ENCODE measurements around the gene GNA12.

GNA12 gene

GRCh38 chr7:2708041-2708440 is 136.1 kb downstream of the GNA12 start:
- no peak overlapping the region for H3K4me2 ChIP-seq (ENCODE audit: low read depth, low read length, poor library complexity, severe bottlenecking)
- H3K9me3 ChIP-seq (ENCODE audit: insufficient read depth, low read length), result no peaks in the 10 kb centered on the region
- H3K27ac ChIP-seq (ENCODE audit: low read depth, low read length), result no peak overlapping the region
- TF ChIP-seq EZH2phosphoT487 (conservative IDR thresholded peaks at IDR 0.05; ENCODE audit: low read length) (no peak), CTCF (IDR thresholded peaks at IDR 0.05; ENCODE audit: insufficient read depth, low read length, poor library complexity, severe bottlenecking) (no peak)
- no peaks in the 10 kb centered on the region for H3K36me3 ChIP-seq (ENCODE audit: low read length)
- no peak overlapping the region for H2AFZ ChIP-seq (ENCODE audit: low read depth, low read length, severe bottlenecking)
- no peak overlapping the region for H3K4me3 ChIP-seq (ENCODE audit: insufficient read depth, low read length, poor library complexity, severe bottlenecking)
- no peaks in the 10 kb centered on the region for H4K20me1 ChIP-seq (ENCODE audit: low read depth, low read length)
- peaks cover 17% of the 10 kb centered on the region for H3F3A ChIP-seq (ENCODE audit: insufficient read depth)
- no peak overlapping the region for H3K9ac ChIP-seq (ENCODE audit: low read length)
- no peaks in the 10 kb centered on the region for H3K27me3 ChIP-seq (ENCODE audit: low read length)
- H3K79me2 ChIP-seq (ENCODE audit: insufficient read depth, low read length), result no peaks in the 10 kb centered on the region
- no peaks in the 10 kb centered on the region for H3K9me2 ChIP-seq (replicated peaks; ENCODE audit: insufficient read depth, low read length)

DNA sequence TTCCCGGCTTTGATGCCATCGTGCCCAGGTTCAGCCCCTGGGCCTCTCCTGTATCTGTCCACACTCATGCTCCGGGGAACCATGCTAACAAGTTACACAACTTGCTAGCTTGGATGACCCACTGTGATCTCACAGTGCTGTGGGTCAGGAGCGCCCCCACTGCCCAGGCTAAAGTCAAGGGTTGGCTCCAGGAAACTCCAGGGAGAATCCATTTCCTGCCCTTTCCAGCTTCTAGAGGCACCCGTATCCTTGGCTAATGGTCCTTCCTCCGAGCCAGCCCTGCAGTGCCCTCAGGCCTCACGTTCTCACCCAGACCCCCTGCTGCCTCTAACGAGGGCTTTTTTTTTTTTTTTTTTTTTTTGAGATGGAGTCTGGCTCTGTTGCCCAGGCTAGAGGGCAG is 136.6 kb downstream of the GNA12 start:
- no peak for TF ChIP-seq CTCF (IDR thresholded peaks at IDR 0.05; ENCODE audit: insufficient read depth, low read length, poor library complexity, severe bottlenecking)
- TF ChIP-seq EZH2phosphoT487 (conservative IDR thresholded peaks at IDR 0.05; ENCODE audit: low read length), result no peak
- no peak overlapping the region for H3K4me2 ChIP-seq (ENCODE audit: low read depth, low read length, poor library complexity, severe bottlenecking)
- no peak overlapping the region for H3K9ac ChIP-seq (ENCODE audit: low read length)
- no peak overlapping the region for H2AFZ ChIP-seq (ENCODE audit: low read depth, low read length, severe bottlenecking)
- H3K9me2 ChIP-seq (replicated peaks; ENCODE audit: insufficient read depth, low read length), result no peaks in the 10 kb centered on the region
- H3K27me3 ChIP-seq (ENCODE audit: low read length), result no peaks in the 10 kb centered on the region
- no peaks in the 10 kb centered on the region for H3K9me3 ChIP-seq (ENCODE audit: insufficient read depth, low read length)
- H3K79me2 ChIP-seq (ENCODE audit: insufficient read depth, low read length), result no peaks in the 10 kb centered on the region
- peaks cover 17% of the 10 kb centered on the region for H3F3A ChIP-seq (ENCODE audit: insufficient read depth)
- no peaks in the 10 kb centered on the region for H4K20me1 ChIP-seq (ENCODE audit: low read depth, low read length)
- H3K27ac ChIP-seq (ENCODE audit: low read depth, low read length), result no peak overlapping the region
- no peak overlapping the region for H3K4me3 ChIP-seq (ENCODE audit: insufficient read depth, low read length, poor library complexity, severe bottlenecking)
- H3K36me3 ChIP-seq (ENCODE audit: low read length), result no peaks in the 10 kb centered on the region

DNA sequence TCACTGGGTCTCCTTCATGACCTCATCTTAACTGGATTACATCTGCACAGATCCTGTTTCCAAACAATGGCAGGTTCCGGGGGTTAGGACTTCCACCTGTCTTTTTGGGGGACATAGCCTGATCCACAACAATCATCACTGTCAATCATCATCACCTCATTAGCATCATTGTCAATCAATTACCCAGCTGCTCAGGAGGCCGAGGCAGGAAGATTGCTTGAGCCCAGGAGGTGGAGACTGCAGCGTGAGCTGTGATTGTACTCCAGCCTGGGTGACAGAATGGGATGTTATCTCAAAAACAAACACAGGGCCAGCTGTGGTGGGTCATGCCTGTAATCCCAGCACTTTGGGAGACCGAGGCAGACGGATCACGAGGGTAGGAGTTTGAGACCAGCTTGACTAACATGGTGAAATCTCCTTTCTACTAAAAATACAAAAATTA is 137.4 kb downstream of the GNA12 start:
- H3K9ac ChIP-seq (ENCODE audit: low read length), result no peak overlapping the region
- no peaks in the 10 kb centered on the region for H3K36me3 ChIP-seq (ENCODE audit: low read length)
- no peak overlapping the region for H3K4me3 ChIP-seq (ENCODE audit: insufficient read depth, low read length, poor library complexity, severe bottlenecking)
- no peaks in the 10 kb centered on the region for H3K9me2 ChIP-seq (replicated peaks; ENCODE audit: insufficient read depth, low read length)
- no peaks in the 10 kb centered on the region for H4K20me1 ChIP-seq (ENCODE audit: low read depth, low read length)
- H3K79me2 ChIP-seq (ENCODE audit: insufficient read depth, low read length), result no peaks in the 10 kb centered on the region
- no peak overlapping the region for H3K27ac ChIP-seq (ENCODE audit: low read depth, low read length)
- H2AFZ ChIP-seq (ENCODE audit: low read depth, low read length, severe bottlenecking), result no peak overlapping the region
- H3K9me3 ChIP-seq (ENCODE audit: insufficient read depth, low read length), result no peaks in the 10 kb centered on the region
- H3F3A ChIP-seq (ENCODE audit: insufficient read depth), result peaks cover 17% of the 10 kb centered on the region
- H3K4me2 ChIP-seq (ENCODE audit: low read depth, low read length, poor library complexity, severe bottlenecking), result no peak overlapping the region
- H3K27me3 ChIP-seq (ENCODE audit: low read length), result no peaks in the 10 kb centered on the region
- TF ChIP-seq CTCF (IDR thresholded peaks at IDR 0.05; ENCODE audit: insufficient read depth, low read length, poor library complexity, severe bottlenecking) (no peak), EZH2phosphoT487 (conservative IDR thresholded peaks at IDR 0.05; ENCODE audit: low read length) (no peak)

Measured in SU-DHL-6 (cell line).